ENCODE results near the gene ZNF428. TPM values are rescaled to one million over a fixed set of nuclear protein-coding genes. Genes with fewer than 3 reads are reported as not detected.

The ZNF428 gene
- total RNA-seq, 1 experiment from 2014 or later: 39.6 TPM

- ATAC-seq (peak; percentile 56), DNase-seq (ENCODE audit: low read depth, low spot score) (peak; percentile 45)
- Histone ChIP-seq H4K20me1 (ENCODE audit: insufficient read depth) (no peaks in the 10 kb centered on the region), H3K9me2 (ENCODE audit: insufficient read depth) (no peaks in the 10 kb centered on the region), H3K9ac (ENCODE audit: low read length) (peak overlapping the region; percentile 87), H3K27me3 (ENCODE audit: insufficient read depth, low read length) (no peaks in the 10 kb centered on the region), H3K4me3 (replicated peaks in 1 of 2; ENCODE audit: low read depth in 1 of 2, low read length in 2 of 2) (peak overlapping the region; percentile 71 to 92), H3K4me2 (ENCODE audit: low read length) (peak overlapping the region; percentile 98), H3K9me3 (ENCODE audit: control insufficient read depth in 1 of 2, insufficient read depth in 1 of 2, low read depth in 1 of 2, low read length in 2 of 2) (no peaks in the 10 kb centered on the region), H3K79me2 (ENCODE audit: insufficient read depth, low read length) (peaks cover 55% of the 10 kb centered on the region), H3K4me1 (ENCODE audit: control insufficient read depth in 1 of 2, insufficient read depth in 2 of 2, low read length in 2 of 2) (peaks cover 9 to 25% of the 10 kb centered on the region in 2 experiments; a peak in 3 of 4 replicates), H3K27ac (ENCODE audit: low read depth, low read length) (peak overlapping the region; percentile 52), H3K36me3 (ENCODE audit: control insufficient read depth in 1 of 2, insufficient read depth in 2 of 2, low read length in 2 of 2) (peaks cover 11 to 24% of the 10 kb centered on the region in 2 experiments; a peak in 3 of 4 replicates), H2AFZ (ENCODE audit: low read depth, low read length, poor library complexity, severe bottlenecking) (no peak overlapping the region)
- TF ChIP-seq RAD21 (IDR thresholded peaks at IDR 0.05; ENCODE audit: low read depth): peak; percentile 88
- no peak for TF ChIP-seq EGR1 (IDR thresholded peaks at IDR 0.05; ENCODE audit: low read depth)
- TF ChIP-seq ZNF274 (IDR thresholded peaks at IDR 0.05; ENCODE audit: low read depth, low read length): no peak
- no peak for TF ChIP-seq SP1 (IDR thresholded peaks at IDR 0.05; ENCODE audit: low read depth)
- TF ChIP-seq CTCF (IDR thresholded peaks at IDR 0.05 in 2 of 3, conservative IDR thresholded peaks at IDR 0.05 in 1 of 3; ENCODE audit: borderline replicate concordance in 1 of 3, insufficient read depth in 1 of 3, low read depth in 2 of 3, low read length in 2 of 3): peak; percentile 70 to 92 (median 83)
- TF ChIP-seq MAX (IDR thresholded peaks at IDR 0.05): no peak
- TF ChIP-seq FOSL1 (IDR thresholded peaks at IDR 0.05; ENCODE audit: low read depth): no peak
- no peak for TF ChIP-seq JUND (IDR thresholded peaks at IDR 0.05)
- no peak for TF ChIP-seq EZH2 (IDR thresholded peaks at IDR 0.05)
- TF ChIP-seq EZH2phosphoT487 (IDR thresholded peaks at IDR 0.05; ENCODE audit: borderline replicate concordance): no peak
- no peak for TF ChIP-seq ZBTB33 (IDR thresholded peaks at IDR 0.05; ENCODE audit: extremely low read depth, insufficient replicate concordance, low read length)
- no peak for TF ChIP-seq REST (IDR thresholded peaks at IDR 0.05; ENCODE audit: low read depth)
- TF ChIP-seq ELF1 (IDR thresholded peaks at IDR 0.05; ENCODE audit: borderline replicate concordance, low read depth): no peak
- TF ChIP-seq POLR2AphosphoS5 (IDR thresholded peaks at IDR 0.05; ENCODE audit: low read depth, low read length): no peak
- TF ChIP-seq SRF (IDR thresholded peaks at IDR 0.05; ENCODE audit: low read depth): no peak
- no peak for TF ChIP-seq YY1 (IDR thresholded peaks at IDR 0.05; ENCODE audit: extremely low read depth, insufficient replicate concordance, low read depth, low read length)
- TF ChIP-seq CBX3 (IDR thresholded peaks at IDR 0.05; ENCODE audit: low read depth): no peak
- no peak for TF ChIP-seq CEBPB (IDR thresholded peaks at IDR 0.05; ENCODE audit: low read depth)
- ChIA-PET RAD21 (ENCODE audit: low non-redundant PET in 1 of 2, low total read pairs in 2 of 2, uncharacterized antibody in 2 of 2, unreplicated experiment in 2 of 2) (interaction anchor here (0.9 to 1.0 kb wide), 5 partner anchors 40 to 162 kb away, joined by 3 to 4 read pairs (median 3); no protein-coding TSS in a partner anchor), POLR2A (interaction anchor here (0.8 to 1.4 kb wide), 3 partner anchors 10 to 62 kb away, joined by 3 to 5 read pairs (median 4); partner anchors contain the start of gene ZNF575), CTCF (interaction anchor here (0.6 to 2.8 kb wide), 17 partner anchors 9 to 162 kb away, joined by 3 to 20 read pairs (median 4); partner anchors contain the start of genes SMG9 and ZNF575)
- BruUV-seq (replicated peaks): no TSS peak
- intact Hi-C loops (cut with micrococcal nuclease): loop anchor here (1.0 to 5.0 kb wide), 2 partner anchors 60 to 163 kb away; no protein-coding TSS in a partner anchor
These were observed 24.5 kb downstream of the ZNF428 start for GRCh38 chr19:43594710-43595604.

Data from HCT116 (cell line).